MM.1S (cell line): Measurements from ENCODE around the gene GDPD5.

Experiments used
- EZH2phosphoT487 ChIP-seq: fragments of 300-600 bp; sonication (generic); IDR thresholded peaks from 2 replicates; pipeline ENCODE4 v1.6.1; 2018; ENCODE audit warnings: antibody characterized with exemption, low read length
- TF ChIP-seq, protein P1 (sequence below): fragments of 300-600 bp; sonication (generic); IDR thresholded peaks from 2 replicates; pipeline ENCODE4 v1.5.1; 2016; ENCODE audit warnings: antibody characterized with exemption, low read length, mixed read lengths

DNA sequence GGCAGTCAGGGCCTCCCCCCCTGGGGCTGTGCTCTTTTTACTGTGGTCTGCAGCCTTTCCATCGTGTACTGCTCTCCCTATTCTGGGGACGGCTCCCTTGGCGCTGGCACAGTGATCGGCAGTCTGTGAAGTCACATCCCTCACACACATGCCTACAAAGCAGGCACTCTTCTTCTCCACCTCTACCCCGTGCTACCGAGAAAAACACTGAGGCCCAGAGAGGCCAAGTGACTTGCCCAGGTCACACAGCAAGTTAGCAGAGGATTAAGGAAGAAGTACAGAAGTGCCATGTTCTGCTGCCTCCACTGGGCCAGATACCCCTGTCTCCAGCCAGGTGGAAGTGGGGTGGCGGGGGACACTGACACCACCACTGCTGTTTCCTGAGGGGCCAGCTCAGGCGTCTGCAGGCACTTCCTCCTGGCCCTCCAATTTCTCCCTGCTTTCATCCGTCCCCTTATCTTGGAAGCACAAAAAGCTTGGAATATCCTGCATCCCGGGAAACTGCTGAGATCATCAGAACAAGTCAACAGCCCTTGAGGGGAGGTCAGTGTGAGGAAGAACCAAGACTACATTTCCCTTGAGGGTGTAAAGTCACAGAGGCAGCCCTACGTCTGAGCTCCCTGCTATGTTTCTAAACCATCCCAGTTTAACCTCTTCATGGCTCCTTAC is 62.5 kb downstream of the GDPD5 start:
- TF ChIP-seq, protein P1, sequence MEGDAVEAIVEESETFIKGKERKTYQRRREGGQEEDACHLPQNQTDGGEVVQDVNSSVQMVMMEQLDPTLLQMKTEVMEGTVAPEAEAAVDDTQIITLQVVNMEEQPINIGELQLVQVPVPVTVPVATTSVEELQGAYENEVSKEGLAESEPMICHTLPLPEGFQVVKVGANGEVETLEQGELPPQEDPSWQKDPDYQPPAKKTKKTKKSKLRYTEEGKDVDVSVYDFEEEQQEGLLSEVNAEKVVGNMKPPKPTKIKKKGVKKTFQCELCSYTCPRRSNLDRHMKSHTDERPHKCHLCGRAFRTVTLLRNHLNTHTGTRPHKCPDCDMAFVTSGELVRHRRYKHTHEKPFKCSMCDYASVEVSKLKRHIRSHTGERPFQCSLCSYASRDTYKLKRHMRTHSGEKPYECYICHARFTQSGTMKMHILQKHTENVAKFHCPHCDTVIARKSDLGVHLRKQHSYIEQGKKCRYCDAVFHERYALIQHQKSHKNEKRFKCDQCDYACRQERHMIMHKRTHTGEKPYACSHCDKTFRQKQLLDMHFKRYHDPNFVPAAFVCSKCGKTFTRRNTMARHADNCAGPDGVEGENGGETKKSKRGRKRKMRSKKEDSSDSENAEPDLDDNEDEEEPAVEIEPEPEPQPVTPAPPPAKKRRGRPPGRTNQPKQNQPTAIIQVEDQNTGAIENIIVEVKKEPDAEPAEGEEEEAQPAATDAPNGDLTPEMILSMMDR, result no peak
- no peak for TF ChIP-seq EZH2phosphoT487
